Dendritic cell treated with granulocyte-macrophage colony-stimulating factor and Interleukin-4, amounts not matched to agents 40 ng/mL and 50 ng/mL, for 4 days (primary cell): ENCODE results near the gene HOXA10.

Source experiments
- H3K27ac Mint-ChIP-seq: one replicate; pipeline ENCODE4 v1.8.0; 2022; ENCODE audit warnings: mild to moderate bottlenecking, mixed read lengths
- H3K27me3 Mint-ChIP-seq: one replicate; pipeline ENCODE4 v1.8.0; 2022; ENCODE audit warnings: mild to moderate bottlenecking, mixed read lengths
- H3K36me3 Mint-ChIP-seq: one replicate; pipeline ENCODE4 v1.8.0; 2022; ENCODE audit warnings: low read depth, mixed read lengths
- H3K4me1 Mint-ChIP-seq: one replicate; pipeline ENCODE4 v1.8.0; 2022; ENCODE audit warnings: low read depth, mixed read lengths
- H3K4me3 Mint-ChIP-seq: one replicate; pipeline ENCODE4 v1.8.0; 2022; ENCODE audit warnings: mild to moderate bottlenecking, moderate library complexity, mixed read lengths
- H3K9me3 Mint-ChIP-seq: one replicate; pipeline ENCODE4 v1.8.0; 2022; ENCODE audit warnings: mixed read lengths
- intact Hi-C: fragments of 100-400 bp; cut with micrococcal nuclease; formaldehyde crosslinking; loops from one replicate; pipeline ENCODE4 v1.15.0; 2022

HOXA10 gene

GRCh38 chr7:27144781-27145164 lies 29.3 kb downstream of the HOXA10 start:
- no peak overlapping the region for H3K27ac Mint-ChIP-seq

GRCh38 chr7:27143950-27144780 lies 30.0 kb downstream of the HOXA10 start:
- intact Hi-C loops = no loop called here
- Mint-ChIP-seq H3K36me3 (no peaks in the 10 kb centered on the region), H3K9me3 (no peaks in the 10 kb centered on the region), H3K27me3 (peaks cover 69% of the 10 kb centered on the region), H3K4me3 (no peak overlapping the region), H3K4me1 (peaks cover 23% of the 10 kb centered on the region), H3K27ac (no peak overlapping the region)

More at GRCh38 chr7:27144781-27145164, 29.3 kb downstream of the HOXA10 start:
- no peaks in the 10 kb centered on the region for H3K36me3 Mint-ChIP-seq
- intact Hi-C loops = loop anchor here (5.0 kb wide), 1 partner anchor 282 kb away; the partner anchor contains the start of gene SKAP2
- H3K27me3 Mint-ChIP-seq = peaks cover 73% of the 10 kb centered on the region
- no peaks in the 10 kb centered on the region for H3K9me3 Mint-ChIP-seq
- peak overlapping the region; percentile 6 for H3K4me3 Mint-ChIP-seq
- peaks cover 23% of the 10 kb centered on the region for H3K4me1 Mint-ChIP-seq

GRCh38 chr7:27143023-27143949 lies 30.8 kb downstream of the HOXA10 start, which contains the start of gene HOXA5:
Gene HOXA5, minus strand, starts transcription at chr7:27143681. Its CDS starts 74 bp downstream, at chr7:27143607.
- Mint-ChIP-seq H3K36me3 (no peaks in the 10 kb centered on the region), H3K27ac (peak within 1 kb of the TSS; percentile 0), H3K27me3 (peaks cover 63% of the 10 kb centered on the region), H3K9me3 (no peaks in the 10 kb centered on the region), H3K4me3 (peak within 1 kb of the TSS; percentile 74), H3K4me1 (peaks cover 19% of the 10 kb centered on the region)
- intact Hi-C loops = no loop called here

GRCh38 chr7:27142580-27143022 lies 31.5 kb downstream of the HOXA10 start:
- H3K4me3 Mint-ChIP-seq = peak overlapping the region; percentile 74
- intact Hi-C loops = no loop called here
- H3K4me1 Mint-ChIP-seq = peaks cover 14% of the 10 kb centered on the region
- H3K27me3 Mint-ChIP-seq = peaks cover 61% of the 10 kb centered on the region
- H3K36me3 Mint-ChIP-seq = no peaks in the 10 kb centered on the region
- H3K27ac Mint-ChIP-seq = peak overlapping the region; percentile 0
- no peaks in the 10 kb centered on the region for H3K9me3 Mint-ChIP-seq

- intact Hi-C loops = no loop called here
- H3K36me3 Mint-ChIP-seq = no peaks in the 10 kb centered on the region
- H3K4me1 Mint-ChIP-seq = peaks cover 15% of the 10 kb centered on the region
- peaks cover 59% of the 10 kb centered on the region for H3K27me3 Mint-ChIP-seq
- H3K4me3 Mint-ChIP-seq = peak overlapping the region; percentile 74
- H3K27ac Mint-ChIP-seq = peak overlapping the region; percentile 0
- no peaks in the 10 kb centered on the region for H3K9me3 Mint-ChIP-seq
Measured at GRCh38 chr7:27141923-27142579, 32.1 kb downstream of the HOXA10 start.

- Mint-ChIP-seq H3K4me3 (no peak overlapping the region), H3K4me1 (peaks cover 16% of the 10 kb centered on the region), H3K36me3 (no peaks in the 10 kb centered on the region), H3K27me3 (peaks cover 57% of the 10 kb centered on the region), H3K27ac (no peak overlapping the region), H3K9me3 (no peaks in the 10 kb centered on the region)
- intact Hi-C loops = no loop called here
Measured at GRCh38 chr7:27141137-27141922, 32.8 kb downstream of the HOXA10 start.

- no peaks in the 10 kb centered on the region for H3K36me3 Mint-ChIP-seq
- H3K4me3 Mint-ChIP-seq = no peak overlapping the region
- peaks cover 18% of the 10 kb centered on the region for H3K4me1 Mint-ChIP-seq
- peaks cover 55% of the 10 kb centered on the region for H3K27me3 Mint-ChIP-seq
- intact Hi-C loops = no loop called here
- H3K9me3 Mint-ChIP-seq = no peaks in the 10 kb centered on the region
- H3K27ac Mint-ChIP-seq = no peak overlapping the region
Measured at GRCh38 chr7:27140126-27140857, 33.8 kb downstream of the HOXA10 start.

GRCh38 chr7:27139334-27140125 lies 34.6 kb downstream of the HOXA10 start:
- Mint-ChIP-seq H3K27me3 (peaks cover 53% of the 10 kb centered on the region), H3K4me1 (peaks cover 21% of the 10 kb centered on the region), H3K9me3 (no peaks in the 10 kb centered on the region), H3K27ac (no peak overlapping the region), H3K36me3 (no peaks in the 10 kb centered on the region), H3K4me3 (no peak overlapping the region)
- intact Hi-C loops = no loop called here

GRCh38 chr7:27138985-27139333 lies 35.2 kb downstream of the HOXA10 start:
- intact Hi-C loops = no loop called here
- Mint-ChIP-seq H3K4me3 (no peak overlapping the region), H3K27ac (no peak overlapping the region), H3K36me3 (no peaks in the 10 kb centered on the region), H3K9me3 (no peaks in the 10 kb centered on the region), H3K4me1 (peaks cover 26% of the 10 kb centered on the region), H3K27me3 (peaks cover 49% of the 10 kb centered on the region)

- Mint-ChIP-seq H3K4me1 (peaks cover 28% of the 10 kb centered on the region), H3K27me3 (peaks cover 48% of the 10 kb centered on the region), H3K4me3 (no peak overlapping the region), H3K27ac (no peak overlapping the region), H3K36me3 (no peaks in the 10 kb centered on the region), H3K9me3 (no peaks in the 10 kb centered on the region)
- intact Hi-C loops = no loop called here
Measured at GRCh38 chr7:27138472-27138871, 35.6 kb downstream of the HOXA10 start.

- H3K9me3 Mint-ChIP-seq = no peaks in the 10 kb centered on the region
- intact Hi-C loops = no loop called here
- H3K4me3 Mint-ChIP-seq = no peak overlapping the region
- H3K4me1 Mint-ChIP-seq = peaks cover 28% of the 10 kb centered on the region
- H3K36me3 Mint-ChIP-seq = no peaks in the 10 kb centered on the region
- H3K27me3 Mint-ChIP-seq = peaks cover 47% of the 10 kb centered on the region
- no peak overlapping the region for H3K27ac Mint-ChIP-seq
Measured at GRCh38 chr7:27137640-27138315, 36.3 kb downstream of the HOXA10 start.

GRCh38 chr7:27134392-27134791 lies 39.7 kb downstream of the HOXA10 start:
- no peak overlapping the region for H3K27ac Mint-ChIP-seq
- no peak overlapping the region for H3K4me3 Mint-ChIP-seq
- intact Hi-C loops = no loop called here
- H3K36me3 Mint-ChIP-seq = no peaks in the 10 kb centered on the region
- H3K9me3 Mint-ChIP-seq = no peaks in the 10 kb centered on the region
- H3K4me1 Mint-ChIP-seq = peaks cover 28% of the 10 kb centered on the region
- H3K27me3 Mint-ChIP-seq = peaks cover 35% of the 10 kb centered on the region
